Limb (tissue), 2 donors: ENCODE results near the gene FUT4.
"Not testable (repeated sequence)": the region's sequence is repeated elsewhere in the genome, so short reads cannot be mapped to it uniquely, and the experiment has no call there.

ENCODE experiments used
- DNase-seq, 2 donors: peaks; one replicate each; pipeline ENCODE4 v3.0.0-alpha.2; 2016; ENCODE audit errors: extremely low spot score in 2 of 2

FUT4 gene

GRCh38 chr11:94533206-94533605, 10.5 kb upstream of the FUT4 start:
- DNase-seq, result no peak

- DNase-seq, result no peak
Observed at GRCh38 chr11:94533696-94534630, 9.8 kb upstream of the FUT4 start.

- DNase-seq, result no peak
Observed at GRCh38 chr11:94536386-94536785, 7.3 kb upstream of the FUT4 start.

- no peak for DNase-seq
Observed at GRCh38 chr11:94537031-94537600, 6.6 kb upstream of the FUT4 start.

- no peak for DNase-seq
Observed at GRCh38 chr11:94539420-94539819, 4.3 kb upstream of the FUT4 start.

- DNase-seq, result no peak
Observed at GRCh38 chr11:94544646-94545263, 1.0 kb downstream of the FUT4 start.

GRCh38 chr11:94545264-94546161, 1.8 kb downstream of the FUT4 start:
- peak in 1 of 2 donors; percentile 54 for DNase-seq

GRCh38 chr11:94546162-94546470, 2.4 kb downstream of the FUT4 start:
- DNase-seq, result no peak

GRCh38 chr11:94546886-94547285, 3.2 kb downstream of the FUT4 start:
- DNase-seq, result no peak

- DNase-seq, result no peak
Observed at GRCh38 chr11:94549146-94549545, 5.4 kb downstream of the FUT4 start.

- DNase-seq, result no peak
Observed at GRCh38 chr11:94550513-94550912, 6.8 kb downstream of the FUT4 start.

GRCh38 chr11:94553938-94554337, 10.2 kb downstream of the FUT4 start:
- DNase-seq, result no peak

GRCh38 chr11:94555752-94556329, 12.1 kb downstream of the FUT4 start:
- DNase-seq, result not testable (repeated sequence)

- DNase-seq, result no peak
Observed at GRCh38 chr11:94557421-94557820, 13.7 kb downstream of the FUT4 start.

- no peak for DNase-seq
Observed at GRCh38 chr11:94557992-94558391, 14.3 kb downstream of the FUT4 start.

- no peak for DNase-seq
Observed at GRCh38 chr11:94558468-94558867, 14.7 kb downstream of the FUT4 start.

- DNase-seq, result no peak
Observed at GRCh38 chr11:94558932-94559331, 15.2 kb downstream of the FUT4 start.

- DNase-seq, result no peak
Observed at GRCh38 chr11:94559361-94559760, 15.6 kb downstream of the FUT4 start.

GRCh38 chr11:94560834-94561233, 17.1 kb downstream of the FUT4 start:
- DNase-seq, result no peak

- no peak for DNase-seq
Observed at GRCh38 chr11:94563176-94563847, 19.6 kb downstream of the FUT4 start.
